PFSK-1 (cell line): ENCODE data around the gene DPYD.

Source experiments
- FOXP2 ChIP-seq: optimal IDR thresholded peaks from 2 replicates; pipeline ENCODE3; 2011; ENCODE audit warnings: borderline replicate concordance, control low read depth, inconsistent platforms; ENCODE audit not compliant: insufficient read depth; ENCODE audit errors: extremely low read length, extremely low read depth
- POLR2AphosphoS5 ChIP-seq: IDR thresholded peaks from 2 replicates; pipeline ENCODE4 v1.6.1; 2012; ENCODE audit warnings: low read depth, mild to moderate bottlenecking, control low read depth, low read length, moderate library complexity
- REST ChIP-seq, 2 experiments: IDR thresholded peaks; 2 replicates each; pipeline versions ENCODE4 v1.6.1 to v1.8.0; 2011 to 2012; ENCODE audit warnings: low read depth in 2 of 2, low read length in 2 of 2, control low read depth in 1 of 2, inconsistent platforms in 1 of 2, mild to moderate bottlenecking in 1 of 2, moderate library complexity in 1 of 2; ENCODE audit not compliant: insufficient read depth in 1 of 2
- SIN3A ChIP-seq: IDR thresholded peaks from 2 replicates; pipeline ENCODE4 v1.6.1; 2012; ENCODE audit warnings: mild to moderate bottlenecking, low read length, moderate library complexity, borderline replicate concordance; ENCODE audit not compliant: insufficient read depth
- TAF1 ChIP-seq: IDR thresholded peaks from 2 replicates; pipeline ENCODE4 v1.6.1; 2012; ENCODE audit warnings: low read length, control low read depth, borderline replicate concordance; ENCODE audit not compliant: insufficient read depth

DPYD gene

GRCh38 chr1:97053268-97053667 lies 867.6 kb downstream of the DPYD start:
- TF ChIP-seq POLR2AphosphoS5 (no peak), TAF1 (no peak), SIN3A (no peak), FOXP2 (no peak), REST (IDR thresholded peaks at IDR 0.05; ENCODE audit: insufficient read depth in 1 of 2, low read depth in 2 of 2, low read length in 2 of 2) (no peak)

- TF ChIP-seq SIN3A: no peak
Measured at GRCh38 chr1:97051823-97052222, 869.0 kb downstream of the DPYD start.

- TF ChIP-seq SIN3A (no peak), FOXP2 (no peak), TAF1 (no peak), POLR2AphosphoS5 (no peak), REST (IDR thresholded peaks at IDR 0.05; ENCODE audit: insufficient read depth in 1 of 2, low read depth in 2 of 2, low read length in 2 of 2) (no peak)
Measured at GRCh38 chr1:97050506-97050905, 870.3 kb downstream of the DPYD start.

GRCh38 chr1:97047421-97047793 lies 873.4 kb downstream of the DPYD start:
- TF ChIP-seq FOXP2 (no peak), POLR2AphosphoS5 (no peak), SIN3A (no peak), REST (IDR thresholded peaks at IDR 0.05; ENCODE audit: insufficient read depth in 1 of 2, low read depth in 2 of 2, low read length in 2 of 2) (no peak), TAF1 (no peak)

GRCh38 chr1:97046765-97047420 lies 873.9 kb downstream of the DPYD start:
- TF ChIP-seq REST (IDR thresholded peaks at IDR 0.05; ENCODE audit: insufficient read depth in 1 of 2, low read depth in 2 of 2, low read length in 2 of 2): no peak
- TF ChIP-seq TAF1: no peak
- no peak for TF ChIP-seq FOXP2
- no peak for TF ChIP-seq SIN3A
- no peak for TF ChIP-seq POLR2AphosphoS5
